SK-N-SH (cell line): ENCODE data around the gene ANGPTL8. TPM values are rescaled to one million over a fixed set of nuclear protein-coding genes. Genes with fewer than 3 reads are reported as not detected.

Source experiments
- CTCF ChIA-PET: fragments of 300-600, 350-600 bp; formaldehyde crosslinking; extraction: SDS; loops from one replicate; lab custom pipeline; 2021; lab: Yijun Ruan, JAX
- POLR2A ChIA-PET: fragments of 350-600 bp; sonication (Branson Sonifier 250); formaldehyde crosslinking; extraction: SDS; loops from one replicate; lab custom pipeline; 2020; ENCODE audit warnings: antibody characterized with exemption, inconsistent platforms; lab: Yijun Ruan, JAX
- DNase-seq: peaks from one replicate; pipeline ENCODE4 v3.0.0; 2012
- H2AFZ ChIP-seq: fragments of 200-600 bp; sonication (generic); 2 replicates; pipeline ENCODE4 v1.8.1; 2016; ENCODE audit warnings: antibody characterized with exemption, mild to moderate bottlenecking, low read depth
- H3F3A ChIP-seq: fragments of 200-600 bp; sonication (generic); replicated peaks from 2 replicates; pipeline ENCODE3; 2016; ENCODE audit warnings: antibody characterized with exemption, mild to moderate bottlenecking; ENCODE audit not compliant: insufficient read depth
- H3K27ac ChIP-seq, 2 experiments: fragments of 200-500 bp in 1 of 2; fragments of 200-600 bp in 1 of 2; sonication (Bioruptor generic) in 1 of 2; sonication (generic), shearing (Covaris generic) in 1 of 2; 2 replicates each; pipeline versions ENCODE4 v1.5.1 to v1.6.1; 2014 to 2016; ENCODE audit warnings: low read depth in 2 of 2, inconsistent platforms in 1 of 2, low read length in 1 of 2, mild to moderate bottlenecking in 1 of 2, mixed read lengths in 1 of 2
- H3K27me3 ChIP-seq: fragments of 200-600 bp; sonication (generic), shearing (Covaris generic); 2 replicates; pipeline ENCODE4 v1.6.1; 2016; ENCODE audit warnings: mixed run types; ENCODE audit not compliant: insufficient read depth
- H3K36me3 ChIP-seq, 2 experiments: fragments of 200-500 bp in 1 of 2; fragments of 200-600 bp in 1 of 2; sonication (Bioruptor generic) in 1 of 2; sonication (generic) in 1 of 2; replicated peaks in 1 of 2; 2 replicates each; pipeline versions ENCODE3 to v1.5.1; 2014 to 2016; ENCODE audit warnings: low read length in 1 of 2, mild to moderate bottlenecking in 1 of 2; ENCODE audit not compliant: insufficient read depth in 2 of 2, control insufficient read depth in 1 of 2
- H3K4me1 ChIP-seq, 2 experiments: fragments of 200-500 bp in 1 of 2; fragments of 200-600 bp in 1 of 2; sonication (Bioruptor generic) in 1 of 2; sonication (generic), shearing (Covaris generic) in 1 of 2; 2 replicates each; pipeline versions ENCODE4 v1.5.1 to v1.6.1; 2014 to 2016; ENCODE audit warnings: low read depth in 1 of 2, low read length in 1 of 2, mixed run types in 1 of 2; ENCODE audit not compliant: insufficient read depth in 2 of 2, control insufficient read depth in 1 of 2
- H3K4me2 ChIP-seq: fragments of 200-600 bp; sonication (generic), shearing (Covaris generic); 2 replicates; pipeline ENCODE4 v1.6.1; 2017; ENCODE audit warnings: mixed run types
- H3K4me3 ChIP-seq, 2 experiments: fragments of 200-500 bp in 1 of 2; fragments of 200-600 bp in 1 of 2; sonication (Bioruptor generic) in 1 of 2; sonication (generic), shearing (Covaris generic) in 1 of 2; 2 replicates each; pipeline versions ENCODE4 v1.5.1 to v1.8.1; 2014 to 2016; ENCODE audit warnings: low read depth in 2 of 2, inconsistent platforms in 1 of 2, low read length in 1 of 2, mild to moderate bottlenecking in 1 of 2, mixed read lengths in 1 of 2, moderate library complexity in 1 of 2
- H3K79me2 ChIP-seq: fragments of 200-600 bp; sonication (generic); 2 replicates; pipeline ENCODE4 v1.8.1; 2017; ENCODE audit warnings: mild to moderate bottlenecking; ENCODE audit not compliant: insufficient read depth
- H3K9ac ChIP-seq: fragments of 200-600 bp; sonication (generic); 2 replicates; pipeline ENCODE4 v1.6.1; 2017; ENCODE audit warnings: mixed run types
- H3K9me2 ChIP-seq: fragments of 200-600 bp; sonication (generic); 2 replicates; pipeline ENCODE4 v1.6.1; 2017; ENCODE audit warnings: mixed run types
- H3K9me3 ChIP-seq: fragments of 200-600 bp; sonication (generic); 2 replicates; pipeline ENCODE4 v1.6.1; 2017; ENCODE audit warnings: mixed run types, mild to moderate bottlenecking, moderate library complexity
- H4K20me1 ChIP-seq: fragments of 200-600 bp; sonication (generic); 2 replicates; pipeline ENCODE4 v1.6.1; 2017; ENCODE audit warnings: mild to moderate bottlenecking, mixed run types; ENCODE audit not compliant: insufficient read depth
- ELF1 ChIP-seq: IDR thresholded peaks from 2 replicates; pipeline ENCODE4 v1.4.0; 2012
- EZH2phosphoT487 ChIP-seq: fragments of 200-600 bp; sonication (generic); IDR thresholded peaks from 2 replicates; pipeline ENCODE4 v1.6.1; 2017; ENCODE audit warnings: low read depth, mixed run types, mild to moderate bottlenecking, antibody characterized with exemption, moderate library complexity, borderline replicate concordance
- FOXJ3 ChIP-seq: sonication (generic); formaldehyde crosslinking; IDR thresholded peaks from 2 replicates; pipeline ENCODE4 v1.5.1; 2020; ENCODE audit warnings: mild to moderate bottlenecking, missing genetic modification reagents
- FOXM1 ChIP-seq: IDR thresholded peaks from 2 replicates; pipeline ENCODE4 v1.4.0; 2012; ENCODE audit warnings: low read depth, mild to moderate bottlenecking
- GABPA ChIP-seq: IDR thresholded peaks from 2 replicates; pipeline ENCODE4 v1.4.0; 2012; ENCODE audit warnings: low read depth, mild to moderate bottlenecking
- GATA2 ChIP-seq: sonication (generic); formaldehyde crosslinking; IDR thresholded peaks from 2 replicates; pipeline ENCODE4 v1.5.0; 2020; ENCODE audit warnings: mild to moderate bottlenecking, missing genetic modification reagents
- JUND ChIP-seq: IDR thresholded peaks from 2 replicates; pipeline ENCODE4 v1.4.0; 2012
- POLR2AphosphoS5 ChIP-seq: IDR thresholded peaks from 2 replicates; pipeline ENCODE4 v1.6.1; 2012; ENCODE audit warnings: low read depth, low read length
- RAD21 ChIP-seq: IDR thresholded peaks from 2 replicates; pipeline ENCODE4 v1.6.1; 2012; ENCODE audit warnings: mild to moderate bottlenecking, low read length
- RCOR1 ChIP-seq: fragments of 150-350 bp; IDR thresholded peaks from 2 replicates; pipeline ENCODE4 v1.6.1; 2017; ENCODE audit warnings: antibody characterized with exemption, low read length
- SMC3 ChIP-seq: IDR thresholded peaks from 2 replicates; pipeline ENCODE4 v1.6.1; 2012; ENCODE audit warnings: low read depth, low read length, improper control_type of control experiment
- TAF1 ChIP-seq: IDR thresholded peaks from 2 replicates; pipeline ENCODE4 v1.6.1; 2012; ENCODE audit warnings: low read depth, mild to moderate bottlenecking, low read length, moderate library complexity, borderline replicate concordance
- WGBS: methylation state at CpG from one replicate; pipeline ENCODE4 v1.1.6; 2017; ENCODE audit warnings: low lambda C conversion rate; 5-methylcytosine and 5-hydroxymethylcytosine counted together
- polyA plus RNA-seq, 3 experiments: library from polyadenylated mRNA; depleted of rRNA; stranded (reverse); fragments of >200 nt; gene quantifications; 2 replicates each; pipeline ENCODE4 v1.2.3, GENCODE V29; 2012
- TF ChIP-seq, protein P1 (sequence below): fragments of 150-350 bp; IDR thresholded peaks from 2 replicates; pipeline ENCODE4 v1.6.1; 2016; ENCODE audit warnings: mild to moderate bottlenecking, low read depth, low read length
- TF ChIP-seq, protein P2 (sequence below): IDR thresholded peaks from 2 replicates; pipeline ENCODE4 v1.4.0; 2012; ENCODE audit warnings: low read depth, borderline replicate concordance
- TF ChIP-seq, protein P3 (sequence below): fragments of 150-350 bp; IDR thresholded peaks from 2 replicates; pipeline ENCODE4 v1.6.1; 2017; ENCODE audit warnings: antibody characterized with exemption, low read length, low read depth, borderline replicate concordance
- TF ChIP-seq, protein P4 (sequence below): IDR thresholded peaks from 2 replicates; pipeline ENCODE4; 2012
- TF ChIP-seq, protein P5 (sequence below): fragments of 200-600 bp; sonication (generic); IDR thresholded peaks from 2 replicates; pipeline ENCODE4 v1.6.1; 2017; ENCODE audit warnings: antibody characterized with exemption, mild to moderate bottlenecking, moderate library complexity
- TF ChIP-seq, protein P6 (sequence below): IDR thresholded peaks from 2 replicates; pipeline ENCODE4 v1.4.0; 2012; ENCODE audit warnings: low read depth

ANGPTL8 gene
- polyA plus RNA-seq, 1 of the 3 experiments (the other 2 are of a cell fraction): 0.21 TPM

DNA sequence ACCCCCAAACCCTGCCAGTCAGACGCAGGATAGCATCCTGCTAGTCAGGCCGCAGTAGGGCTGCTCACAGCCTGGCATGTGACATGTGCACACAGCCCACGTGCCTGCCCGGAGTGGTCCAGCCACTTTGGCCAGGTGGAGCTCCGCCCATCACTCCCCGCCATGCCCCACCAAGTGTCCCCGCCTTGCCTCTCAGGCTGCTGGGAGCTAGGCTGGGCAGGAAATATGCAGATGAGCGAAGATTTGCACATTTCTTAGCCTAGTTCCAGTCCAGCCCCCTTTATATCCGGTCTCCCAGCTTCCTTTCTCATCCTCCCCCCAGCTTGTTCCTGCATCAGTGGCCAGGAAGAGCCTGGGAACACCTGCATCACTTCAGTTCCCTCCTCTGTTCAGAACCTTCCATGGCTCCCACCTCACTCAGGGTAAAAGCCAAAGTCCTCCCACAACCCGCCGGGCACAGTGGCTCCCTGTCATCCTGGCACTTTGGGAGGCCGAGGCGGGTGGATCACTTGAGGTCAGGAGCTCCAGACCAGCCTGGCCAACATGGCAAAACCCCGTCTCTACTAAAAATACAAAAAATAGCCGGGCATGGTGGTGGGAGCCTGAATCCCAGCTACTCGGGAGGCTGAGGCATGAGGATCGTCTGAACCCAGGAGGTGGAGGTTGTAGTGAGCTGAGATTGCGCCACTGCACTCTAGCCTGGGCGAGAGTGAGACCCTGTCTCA, 25.2 kb downstream of the ANGPTL8 start:
- CTCF ChIA-PET: interaction anchor here (0.8 to 9.6 kb wide), 7 partner anchors 10 to 218 kb away, joined by 3 to 57 read pairs (median 4); no protein-coding TSS in a partner anchor

More for the DNA sequence above, 25.2 kb downstream of the ANGPTL8 start:
- H3K9ac ChIP-seq: no peak overlapping the region
- no peak overlapping the region for H3K4me2 ChIP-seq
- H4K20me1 ChIP-seq: no peaks in the 10 kb centered on the region
- no peaks in the 10 kb centered on the region for H3K79me2 ChIP-seq
- H2AFZ ChIP-seq: no peak overlapping the region
- TF ChIP-seq, protein P1, sequence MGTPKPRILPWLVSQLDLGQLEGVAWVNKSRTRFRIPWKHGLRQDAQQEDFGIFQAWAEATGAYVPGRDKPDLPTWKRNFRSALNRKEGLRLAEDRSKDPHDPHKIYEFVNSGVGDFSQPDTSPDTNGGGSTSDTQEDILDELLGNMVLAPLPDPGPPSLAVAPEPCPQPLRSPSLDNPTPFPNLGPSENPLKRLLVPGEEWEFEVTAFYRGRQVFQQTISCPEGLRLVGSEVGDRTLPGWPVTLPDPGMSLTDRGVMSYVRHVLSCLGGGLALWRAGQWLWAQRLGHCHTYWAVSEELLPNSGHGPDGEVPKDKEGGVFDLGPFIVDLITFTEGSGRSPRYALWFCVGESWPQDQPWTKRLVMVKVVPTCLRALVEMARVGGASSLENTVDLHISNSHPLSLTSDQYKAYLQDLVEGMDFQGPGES: no peak
- TF ChIP-seq FOXM1: no peak
- no peak for TF ChIP-seq POLR2AphosphoS5
- no peak for TF ChIP-seq FOXJ3 (CRISPR knock-in tag)
- TF ChIP-seq, protein P2, sequence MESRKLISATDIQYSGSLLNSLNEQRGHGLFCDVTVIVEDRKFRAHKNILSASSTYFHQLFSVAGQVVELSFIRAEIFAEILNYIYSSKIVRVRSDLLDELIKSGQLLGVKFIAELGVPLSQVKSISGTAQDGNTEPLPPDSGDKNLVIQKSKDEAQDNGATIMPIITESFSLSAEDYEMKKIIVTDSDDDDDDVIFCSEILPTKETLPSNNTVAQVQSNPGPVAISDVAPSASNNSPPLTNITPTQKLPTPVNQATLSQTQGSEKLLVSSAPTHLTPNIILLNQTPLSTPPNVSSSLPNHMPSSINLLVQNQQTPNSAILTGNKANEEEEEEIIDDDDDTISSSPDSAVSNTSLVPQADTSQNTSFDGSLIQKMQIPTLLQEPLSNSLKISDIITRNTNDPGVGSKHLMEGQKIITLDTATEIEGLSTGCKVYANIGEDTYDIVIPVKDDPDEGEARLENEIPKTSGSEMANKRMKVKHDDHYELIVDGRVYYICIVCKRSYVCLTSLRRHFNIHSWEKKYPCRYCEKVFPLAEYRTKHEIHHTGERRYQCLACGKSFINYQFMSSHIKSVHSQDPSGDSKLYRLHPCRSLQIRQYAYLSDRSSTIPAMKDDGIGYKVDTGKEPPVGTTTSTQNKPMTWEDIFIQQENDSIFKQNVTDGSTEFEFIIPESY: no peak
- TF ChIP-seq GATA2 (CRISPR knock-in tag): no peak
- no peak for TF ChIP-seq RCOR1
- no peak for TF ChIP-seq GABPA
- TF ChIP-seq, protein P3, sequence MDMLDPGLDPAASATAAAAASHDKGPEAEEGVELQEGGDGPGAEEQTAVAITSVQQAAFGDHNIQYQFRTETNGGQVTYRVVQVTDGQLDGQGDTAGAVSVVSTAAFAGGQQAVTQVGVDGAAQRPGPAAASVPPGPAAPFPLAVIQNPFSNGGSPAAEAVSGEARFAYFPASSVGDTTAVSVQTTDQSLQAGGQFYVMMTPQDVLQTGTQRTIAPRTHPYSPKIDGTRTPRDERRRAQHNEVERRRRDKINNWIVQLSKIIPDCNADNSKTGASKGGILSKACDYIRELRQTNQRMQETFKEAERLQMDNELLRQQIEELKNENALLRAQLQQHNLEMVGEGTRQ: no peak
- TF ChIP-seq JUND: no peak
- TF ChIP-seq, protein P4, sequence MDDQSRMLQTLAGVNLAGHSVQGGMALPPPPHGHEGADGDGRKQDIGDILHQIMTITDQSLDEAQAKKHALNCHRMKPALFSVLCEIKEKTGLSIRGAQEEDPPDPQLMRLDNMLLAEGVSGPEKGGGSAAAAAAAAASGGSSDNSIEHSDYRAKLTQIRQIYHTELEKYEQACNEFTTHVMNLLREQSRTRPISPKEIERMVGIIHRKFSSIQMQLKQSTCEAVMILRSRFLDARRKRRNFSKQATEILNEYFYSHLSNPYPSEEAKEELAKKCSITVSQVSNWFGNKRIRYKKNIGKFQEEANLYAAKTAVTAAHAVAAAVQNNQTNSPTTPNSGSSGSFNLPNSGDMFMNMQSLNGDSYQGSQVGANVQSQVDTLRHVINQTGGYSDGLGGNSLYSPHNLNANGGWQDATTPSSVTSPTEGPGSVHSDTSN: no peak
- no peak for TF ChIP-seq TAF1
- no peak for TF ChIP-seq ELF1
- no peak for TF ChIP-seq EZH2phosphoT487
- TF ChIP-seq, protein P5, sequence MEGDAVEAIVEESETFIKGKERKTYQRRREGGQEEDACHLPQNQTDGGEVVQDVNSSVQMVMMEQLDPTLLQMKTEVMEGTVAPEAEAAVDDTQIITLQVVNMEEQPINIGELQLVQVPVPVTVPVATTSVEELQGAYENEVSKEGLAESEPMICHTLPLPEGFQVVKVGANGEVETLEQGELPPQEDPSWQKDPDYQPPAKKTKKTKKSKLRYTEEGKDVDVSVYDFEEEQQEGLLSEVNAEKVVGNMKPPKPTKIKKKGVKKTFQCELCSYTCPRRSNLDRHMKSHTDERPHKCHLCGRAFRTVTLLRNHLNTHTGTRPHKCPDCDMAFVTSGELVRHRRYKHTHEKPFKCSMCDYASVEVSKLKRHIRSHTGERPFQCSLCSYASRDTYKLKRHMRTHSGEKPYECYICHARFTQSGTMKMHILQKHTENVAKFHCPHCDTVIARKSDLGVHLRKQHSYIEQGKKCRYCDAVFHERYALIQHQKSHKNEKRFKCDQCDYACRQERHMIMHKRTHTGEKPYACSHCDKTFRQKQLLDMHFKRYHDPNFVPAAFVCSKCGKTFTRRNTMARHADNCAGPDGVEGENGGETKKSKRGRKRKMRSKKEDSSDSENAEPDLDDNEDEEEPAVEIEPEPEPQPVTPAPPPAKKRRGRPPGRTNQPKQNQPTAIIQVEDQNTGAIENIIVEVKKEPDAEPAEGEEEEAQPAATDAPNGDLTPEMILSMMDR: no peak
- no peak for TF ChIP-seq SMC3
- no peak for TF ChIP-seq RAD21
- TF ChIP-seq, protein P6, sequence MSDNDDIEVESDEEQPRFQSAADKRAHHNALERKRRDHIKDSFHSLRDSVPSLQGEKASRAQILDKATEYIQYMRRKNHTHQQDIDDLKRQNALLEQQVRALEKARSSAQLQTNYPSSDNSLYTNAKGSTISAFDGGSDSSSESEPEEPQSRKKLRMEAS: no peak
- no peak overlapping the region for H3K4me3 ChIP-seq
- no peak overlapping the region for H3K27ac ChIP-seq
- DNase-seq: no peak
- 94% methylated on average over 15 of the region's 19 CpGs for WGBS
- POLR2A ChIA-PET: interaction anchor here (1.0 kb wide), 1 partner anchor 110 kb away, joined by 3 read pairs; the partner anchor contains the start of gene SWSAP1
- H3K9me2 ChIP-seq: no peaks in the 10 kb centered on the region
- peaks cover 4% of the 10 kb centered on the region for H3F3A ChIP-seq
- no peaks in the 10 kb centered on the region for H3K36me3 ChIP-seq
- peaks cover 9 to 13% of the 10 kb centered on the region in 2 experiments; a peak in 1 of 4 replicates for H3K4me1 ChIP-seq
- H3K9me3 ChIP-seq: no peaks in the 10 kb centered on the region
- no peaks in the 10 kb centered on the region for H3K27me3 ChIP-seq
